ENCODE results near the gene RBBP8. TPM values are rescaled to one million over a fixed set of nuclear protein-coding genes. Genes with fewer than 3 reads are reported as not detected.
A peak's percentile ranks its signal among the peaks of the same experiment; 100 is the strongest.

RBBP8 gene
- polyA plus RNA-seq, 1 donor from 2014 or later: 10.8 TPM

- Mint-ChIP-seq H3K4me3 (peak overlapping the region in 2 of 4 donors; percentile 77 to 81), H3K4me1 (peaks cover 25 to 41% (median 32%) of the 10 kb centered on the region in 3 donors), H3K36me3 (peaks cover 3% of the 10 kb centered on the region), H3K9me3 (peaks cover 0 to 4% (median 2%) of the 10 kb centered on the region in 3 donors), H3K27me3 (peaks cover 2% of the 10 kb centered on the region), H3K27ac (peak overlapping the region; percentile 1 to 73 (median 8))
Observed at GRCh38 chr18:23071285-23071684, 138.2 kb downstream of the RBBP8 start.

GRCh38 chr18:23072079-23072478, 139.0 kb downstream of the RBBP8 start:
- H3K9me3 Mint-ChIP-seq: peaks cover 0 to 3% (median 2%) of the 10 kb centered on the region in 3 donors
- peak overlapping the region in 1 of 4 donors; percentile 44 for H3K4me3 Mint-ChIP-seq
- H3K27ac Mint-ChIP-seq: peak overlapping the region in 1 of 3 donors; percentile 8
- H3K27me3 Mint-ChIP-seq: peaks cover 2% of the 10 kb centered on the region
- peaks cover 3% of the 10 kb centered on the region for H3K36me3 Mint-ChIP-seq
- peaks cover 25 to 40% (median 31%) of the 10 kb centered on the region in 3 donors for H3K4me1 Mint-ChIP-seq

GRCh38 chr18:23073996-23074606, 141.0 kb downstream of the RBBP8 start:
- H3K4me1 Mint-ChIP-seq: peaks cover 24 to 41% (median 30%) of the 10 kb centered on the region in 3 donors

More at GRCh38 chr18:23073996-23074606, 141.0 kb downstream of the RBBP8 start:
- no peak overlapping the region for H3K27ac Mint-ChIP-seq
- H3K27me3 Mint-ChIP-seq: peaks cover 3% of the 10 kb centered on the region
- H3K36me3 Mint-ChIP-seq: peaks cover 3% of the 10 kb centered on the region
- H3K9me3 Mint-ChIP-seq: no peaks in the 10 kb centered on the region
- H3K4me3 Mint-ChIP-seq: no peak overlapping the region

Other genes with a start within 250 kb of the RBBP8 start
- gene CABLES1, start 202.2 kb downstream of the RBBP8 start, polyA plus RNA-seq: 0.30 TPM